Measurements from ENCODE around the gene SFXN2. TPM values are rescaled to one million over a fixed set of nuclear protein-coding genes. Genes with fewer than 3 reads are reported as not detected.
"Not testable (repeated sequence)": the region's sequence is repeated elsewhere in the genome, so short reads cannot be mapped to it uniquely, and the experiment has no call there.

SFXN2 gene
- polyA plus RNA-seq, 1 experiment = 6.5 TPM

DNA sequence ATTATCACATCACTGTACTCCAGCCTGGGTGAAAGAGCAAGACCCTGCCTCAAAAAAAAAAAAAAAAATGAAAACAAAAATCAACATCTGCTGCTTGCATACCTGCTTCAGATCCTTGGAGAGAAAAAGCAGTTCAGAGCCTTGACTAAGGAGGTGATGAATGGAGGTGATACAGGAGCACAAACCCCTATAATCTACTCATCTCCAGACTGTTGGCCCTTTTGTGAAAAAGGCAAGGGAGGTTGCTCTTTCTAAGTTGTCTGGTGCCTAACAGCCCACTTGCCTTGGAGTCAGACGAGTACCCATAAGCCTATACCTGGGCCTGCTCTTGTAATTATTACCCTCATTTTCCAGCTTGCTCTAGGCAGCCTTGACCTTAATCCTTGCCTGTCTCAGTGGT is 1.4 kb downstream of the SFXN2 start:
- CTCF ChIA-PET = interaction anchor here (0.6 to 0.7 kb wide), 2 partner anchors 16 to 770 kb away, joined by 3 to 4 read pairs; no protein-coding TSS in a partner anchor
- peaks cover 3% of the 10 kb centered on the region; the same call in 1 of the 2 replicates for H3K9me3 ChIP-seq (ENCODE audit: control insufficient read depth, insufficient read depth, low read length)
- no peak overlapping the region for H3K4me3 ChIP-seq (ENCODE audit: low read depth, low read length)
- TF ChIP-seq, protein P1, sequence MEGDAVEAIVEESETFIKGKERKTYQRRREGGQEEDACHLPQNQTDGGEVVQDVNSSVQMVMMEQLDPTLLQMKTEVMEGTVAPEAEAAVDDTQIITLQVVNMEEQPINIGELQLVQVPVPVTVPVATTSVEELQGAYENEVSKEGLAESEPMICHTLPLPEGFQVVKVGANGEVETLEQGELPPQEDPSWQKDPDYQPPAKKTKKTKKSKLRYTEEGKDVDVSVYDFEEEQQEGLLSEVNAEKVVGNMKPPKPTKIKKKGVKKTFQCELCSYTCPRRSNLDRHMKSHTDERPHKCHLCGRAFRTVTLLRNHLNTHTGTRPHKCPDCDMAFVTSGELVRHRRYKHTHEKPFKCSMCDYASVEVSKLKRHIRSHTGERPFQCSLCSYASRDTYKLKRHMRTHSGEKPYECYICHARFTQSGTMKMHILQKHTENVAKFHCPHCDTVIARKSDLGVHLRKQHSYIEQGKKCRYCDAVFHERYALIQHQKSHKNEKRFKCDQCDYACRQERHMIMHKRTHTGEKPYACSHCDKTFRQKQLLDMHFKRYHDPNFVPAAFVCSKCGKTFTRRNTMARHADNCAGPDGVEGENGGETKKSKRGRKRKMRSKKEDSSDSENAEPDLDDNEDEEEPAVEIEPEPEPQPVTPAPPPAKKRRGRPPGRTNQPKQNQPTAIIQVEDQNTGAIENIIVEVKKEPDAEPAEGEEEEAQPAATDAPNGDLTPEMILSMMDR (IDR thresholded peaks at IDR 0.05; ENCODE audit: low read depth, low read length) = no peak
- no peak for DNase-seq (ENCODE audit: low read depth, low spot score)
- POLR2A ChIA-PET = interaction anchor here (0.7 kb wide), 1 partner anchor 12 kb away, joined by 4 read pairs; no protein-coding TSS in a partner anchor
- no peaks in the 10 kb centered on the region for H3K27me3 ChIP-seq (ENCODE audit: control insufficient read depth, insufficient read depth, low read length)
- H3K27ac ChIP-seq (ENCODE audit: low read depth, low read length) = no peak overlapping the region

DNA sequence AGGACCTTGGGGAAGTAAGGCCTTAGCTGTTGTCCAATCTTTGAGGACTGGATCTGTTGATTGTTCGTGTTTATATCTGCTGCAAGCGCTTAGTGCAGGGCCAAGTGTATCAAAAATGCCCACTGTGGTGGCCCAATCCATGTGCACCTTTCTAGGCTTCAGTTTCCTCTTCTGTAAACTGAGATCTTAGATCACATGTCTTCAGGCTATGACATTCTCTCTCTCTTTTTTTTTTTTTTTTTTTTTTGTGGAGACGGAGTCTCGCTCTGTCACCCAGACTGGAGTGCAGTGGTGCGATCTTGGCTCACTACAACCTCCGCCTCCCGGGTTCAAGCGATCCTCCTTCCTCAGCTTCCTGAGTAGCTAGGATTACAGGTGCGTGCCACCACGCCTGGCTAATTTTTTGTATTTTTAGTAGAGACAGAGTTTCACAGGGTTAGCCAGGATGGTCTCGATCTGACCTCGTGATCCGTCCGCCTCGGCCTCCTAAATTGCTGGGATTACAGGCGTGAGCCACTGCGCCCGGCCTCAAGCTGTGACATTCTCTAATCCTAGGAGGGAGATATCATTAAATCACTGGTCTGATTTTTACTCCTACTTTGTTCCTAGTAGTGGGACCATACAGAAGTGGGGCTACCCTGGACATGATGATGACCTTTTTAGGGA is 2.6 kb downstream of the SFXN2 start:
- H3K9me3 ChIP-seq (ENCODE audit: control insufficient read depth, insufficient read depth, low read length); H3K27ac ChIP-seq (ENCODE audit: low read depth, low read length); POLR2A ChIA-PET; DNase-seq (ENCODE audit: low read depth, low spot score); H3K27me3 ChIP-seq (ENCODE audit: control insufficient read depth, insufficient read depth, low read length); H3K4me3 ChIP-seq (ENCODE audit: low read depth, low read length): not testable (repeated sequence)
- CTCF ChIA-PET = interaction anchor here (0.7 kb wide), 1 partner anchor 10 kb away, joined by 3 read pairs; no protein-coding TSS in a partner anchor

DNA sequence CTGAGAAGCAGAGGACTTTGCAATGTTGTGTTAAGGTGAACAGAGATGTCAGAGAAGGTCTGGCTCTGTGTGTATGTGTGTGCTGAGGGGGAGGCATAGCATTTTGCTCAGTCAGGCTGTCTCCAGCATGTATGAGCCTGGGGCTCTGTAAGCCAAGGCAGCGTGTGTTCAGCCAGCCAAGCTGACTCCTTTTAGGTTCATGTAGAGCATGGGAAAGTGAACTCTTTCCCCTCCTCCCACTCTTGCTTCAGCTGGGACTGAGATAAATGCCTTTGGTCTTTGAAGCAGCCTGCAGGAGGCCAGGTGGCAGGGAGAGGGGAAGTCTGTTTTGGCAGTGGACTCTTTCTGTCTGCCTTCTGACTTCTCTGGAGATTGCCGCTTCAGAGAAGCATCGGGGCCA is 3.8 kb downstream of the SFXN2 start:
- H3K27me3 ChIP-seq (ENCODE audit: control insufficient read depth, insufficient read depth, low read length) = no peaks in the 10 kb centered on the region
- H3K4me3 ChIP-seq (ENCODE audit: low read depth, low read length) = no peak overlapping the region
- no peak for DNase-seq (ENCODE audit: low read depth, low spot score)
- POLR2A ChIA-PET = interaction anchor here (0.6 kb wide), 1 partner anchor 15 kb away, joined by 5 read pairs; no protein-coding TSS in a partner anchor
- TF ChIP-seq, protein P1 (IDR thresholded peaks at IDR 0.05; ENCODE audit: low read depth, low read length) = no peak
- peak overlapping the region; percentile 39 for H3K27ac ChIP-seq (ENCODE audit: low read depth, low read length)
- peaks cover 3% of the 10 kb centered on the region; the same call in 1 of the 2 replicates for H3K9me3 ChIP-seq (ENCODE audit: control insufficient read depth, insufficient read depth, low read length)
- CTCF ChIA-PET = no interaction called here

DNA sequence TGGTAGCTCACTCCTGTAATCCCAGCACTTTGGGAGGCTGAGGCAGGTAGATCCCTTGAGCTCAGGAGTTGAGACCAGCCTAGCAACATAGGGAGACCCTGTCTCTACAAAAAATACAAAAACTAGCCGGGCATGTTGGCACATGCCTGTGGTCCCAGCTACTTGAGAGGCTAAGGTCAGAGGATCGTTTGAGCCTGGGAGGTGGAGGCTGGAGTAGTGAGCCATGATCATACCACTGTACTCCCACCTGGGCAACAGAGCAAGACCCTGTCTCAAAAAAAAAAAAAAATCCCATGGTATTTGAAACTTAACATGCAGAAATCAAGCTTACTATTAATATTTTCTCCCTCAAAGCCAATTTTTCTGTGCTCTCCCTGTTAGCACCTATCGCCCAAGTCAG is 5.9 kb downstream of the SFXN2 start:
- ChIA-PET CTCF (interaction anchor here (0.6 to 2.7 kb wide), 3 partner anchors 24 to 182 kb away, joined by 3 to 9 read pairs (median 3); no protein-coding TSS in a partner anchor), POLR2A (interaction anchor here (0.6 to 0.9 kb wide), 3 partner anchors 41 to 61 kb away, joined by 3 to 6 read pairs (median 4); no protein-coding TSS in a partner anchor)
- TF ChIP-seq, protein P1 (IDR thresholded peaks at IDR 0.05; ENCODE audit: low read depth, low read length) = no peak
- no peaks in the 10 kb centered on the region for H3K27me3 ChIP-seq (ENCODE audit: control insufficient read depth, insufficient read depth, low read length)
- no peak overlapping the region for H3K27ac ChIP-seq (ENCODE audit: low read depth, low read length)
- H3K9me3 ChIP-seq (ENCODE audit: control insufficient read depth, insufficient read depth, low read length) = no peaks in the 10 kb centered on the region; the same call in 1 of the 2 replicates
- no peak for DNase-seq (ENCODE audit: low read depth, low spot score)
- H3K4me3 ChIP-seq (ENCODE audit: low read depth, low read length) = no peak overlapping the region

DNA sequence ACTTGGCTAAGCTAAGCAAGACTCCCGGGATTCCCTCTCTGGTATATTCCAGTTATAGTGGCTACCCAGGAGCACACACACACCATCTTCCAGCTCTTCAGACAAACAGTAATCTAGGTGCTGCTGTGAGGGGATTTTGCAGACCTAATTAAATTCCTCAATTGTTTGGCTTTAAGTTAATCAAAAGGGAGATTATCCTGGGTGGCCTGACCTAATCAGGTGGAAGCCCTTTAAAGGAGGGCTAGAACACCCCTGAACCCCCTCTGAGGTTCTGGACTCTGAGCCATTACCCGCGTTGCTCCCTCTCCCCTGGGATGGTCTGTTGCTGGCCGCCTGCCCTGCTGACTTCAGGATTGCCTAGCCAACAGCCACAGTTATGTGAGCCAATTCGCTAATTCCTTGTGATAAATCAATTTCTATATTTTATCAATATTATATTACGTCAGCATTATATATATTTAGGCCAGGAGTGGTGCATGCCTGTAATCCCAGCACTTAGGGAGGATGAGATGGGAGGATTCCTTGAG is 6.4 kb downstream of the SFXN2 start:
- CTCF ChIA-PET = interaction anchor here (0.6 to 2.7 kb wide), 3 partner anchors 24 to 181 kb away, joined by 3 to 9 read pairs (median 3); no protein-coding TSS in a partner anchor
- POLR2A ChIA-PET = interaction anchor here (0.6 kb wide), 2 partner anchors 42 to 61 kb away, joined by 4 to 6 read pairs; no protein-coding TSS in a partner anchor

More for the DNA sequence above, 6.4 kb downstream of the SFXN2 start:
- no peaks in the 10 kb centered on the region for H3K27me3 ChIP-seq (ENCODE audit: control insufficient read depth, insufficient read depth, low read length)
- H3K27ac ChIP-seq (ENCODE audit: low read depth, low read length) = no peak overlapping the region
- no peak for DNase-seq (ENCODE audit: low read depth, low spot score)
- H3K9me3 ChIP-seq (ENCODE audit: control insufficient read depth, insufficient read depth, low read length) = no peaks in the 10 kb centered on the region; the same call in 1 of the 2 replicates
- TF ChIP-seq, protein P1 (IDR thresholded peaks at IDR 0.05; ENCODE audit: low read depth, low read length) = no peak
- no peak overlapping the region for H3K4me3 ChIP-seq (ENCODE audit: low read depth, low read length)
